NT2/D1 (cell line): ENCODE data around the gene LYRM4.
A peak's percentile ranks its signal among the peaks of the same experiment; 100 is the strongest.

Source experiments
- DNase-seq: peaks from one replicate; pipeline ENCODE4 v3.0.0-alpha.2; 2011; ENCODE audit warnings: low read depth, low spot score
- H3K27me3 ChIP-seq: 2 replicates; pipeline ENCODE4 v1.6.0; 2011; ENCODE audit warnings: mild to moderate bottlenecking; ENCODE audit not compliant: insufficient read length, insufficient read depth
- H3K36me3 ChIP-seq: 2 replicates; pipeline ENCODE4 v1.6.1; 2011; ENCODE audit warnings: mild to moderate bottlenecking, low read length, mixed read lengths; ENCODE audit not compliant: insufficient read depth, insufficient read length
- H3K4me1 ChIP-seq: 2 replicates; pipeline ENCODE4 v1.5.1; 2011; ENCODE audit not compliant: insufficient read depth, insufficient read length
- H3K4me3 ChIP-seq: 2 replicates; pipeline ENCODE4 v1.5.1; 2011; ENCODE audit warnings: low read depth; ENCODE audit not compliant: insufficient read length
- H3K9ac ChIP-seq: 2 replicates; pipeline ENCODE4 v1.6.0; 2011; ENCODE audit warnings: low read depth; ENCODE audit not compliant: insufficient read length
- H3K9me3 ChIP-seq: 2 replicates; pipeline ENCODE4 v1.5.1; 2011; ENCODE audit warnings: mild to moderate bottlenecking, low read length; ENCODE audit not compliant: insufficient read depth
- SUZ12 ChIP-seq: IDR thresholded peaks from 2 replicates; pipeline ENCODE4 v1.6.1; 2011; ENCODE audit not compliant: insufficient read length, insufficient read depth; ENCODE audit errors: extremely low read depth
- YY1 ChIP-seq: IDR thresholded peaks from 2 replicates; pipeline ENCODE4 v1.6.1; 2011; ENCODE audit not compliant: insufficient read length, insufficient read depth
- ZNF274 ChIP-seq: IDR thresholded peaks from 2 replicates; pipeline ENCODE4 v1.6.1; 2011; ENCODE audit warnings: mild to moderate bottlenecking, low read depth, low read length

The LYRM4 gene

GRCh38 chr6:5091210-5092069, 169.3 kb downstream of the LYRM4 start:
- H3K36me3 ChIP-seq = no peaks in the 10 kb centered on the region
- no peak for DNase-seq
- H3K27me3 ChIP-seq = peaks cover 14% of the 10 kb centered on the region
- no peak overlapping the region for H3K4me3 ChIP-seq
- no peak overlapping the region for H3K9ac ChIP-seq
- no peaks in the 10 kb centered on the region for H3K9me3 ChIP-seq
- H3K4me1 ChIP-seq = peaks cover 4% of the 10 kb centered on the region
- no peak for TF ChIP-seq YY1
- TF ChIP-seq ZNF274 = no peak
- TF ChIP-seq SUZ12 = no peak

- no peak for DNase-seq
- TF ChIP-seq ZNF274 (no peak), SUZ12 (no peak), YY1 (no peak)
- H3K4me1 ChIP-seq = peaks cover 4% of the 10 kb centered on the region
- no peaks in the 10 kb centered on the region for H3K36me3 ChIP-seq
- no peak overlapping the region for H3K4me3 ChIP-seq
- H3K9me3 ChIP-seq = no peaks in the 10 kb centered on the region
- H3K9ac ChIP-seq = no peak overlapping the region
- peaks cover 22% of the 10 kb centered on the region for H3K27me3 ChIP-seq
Observed at GRCh38 chr6:5090603-5091002, 170.1 kb downstream of the LYRM4 start.

GRCh38 chr6:5089481-5090438, 171.0 kb downstream of the LYRM4 start:
- H3K36me3 ChIP-seq = no peaks in the 10 kb centered on the region
- H3K4me1 ChIP-seq = peaks cover 4% of the 10 kb centered on the region
- TF ChIP-seq YY1 = no peak
- no peak for TF ChIP-seq SUZ12
- no peak for TF ChIP-seq ZNF274
- no peak overlapping the region for H3K9ac ChIP-seq
- H3K27me3 ChIP-seq = peaks cover 31% of the 10 kb centered on the region
- H3K9me3 ChIP-seq = no peaks in the 10 kb centered on the region
- H3K4me3 ChIP-seq = no peak overlapping the region
- DNase-seq = no peak

DNA sequence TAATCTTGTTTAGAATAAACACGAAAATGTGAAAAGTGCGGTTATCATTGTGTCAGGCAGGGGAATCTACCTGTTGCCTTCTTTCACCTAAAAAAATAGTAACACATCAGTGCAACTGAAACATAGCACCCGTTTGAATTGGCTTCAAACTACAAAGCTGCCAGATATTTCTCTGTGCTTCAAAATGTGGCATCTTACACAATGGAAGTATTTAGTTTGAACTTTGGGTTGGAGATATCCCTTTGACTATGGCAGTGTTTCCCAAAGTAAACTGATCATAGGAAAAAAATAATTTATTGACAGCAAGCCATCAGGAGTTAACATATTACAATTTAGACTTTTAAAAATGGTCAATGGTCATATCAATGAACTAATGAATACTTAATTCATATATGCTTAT, 172.0 kb downstream of the LYRM4 start:
- peaks cover 4% of the 10 kb centered on the region for H3K4me1 ChIP-seq
- H3K9me3 ChIP-seq = no peaks in the 10 kb centered on the region
- H3K9ac ChIP-seq = no peak overlapping the region
- no peak for TF ChIP-seq SUZ12
- TF ChIP-seq ZNF274 = no peak
- TF ChIP-seq YY1 = no peak
- peaks cover 40% of the 10 kb centered on the region for H3K27me3 ChIP-seq
- H3K4me3 ChIP-seq = no peak overlapping the region
- H3K36me3 ChIP-seq = no peaks in the 10 kb centered on the region
- no peak for DNase-seq

DNA sequence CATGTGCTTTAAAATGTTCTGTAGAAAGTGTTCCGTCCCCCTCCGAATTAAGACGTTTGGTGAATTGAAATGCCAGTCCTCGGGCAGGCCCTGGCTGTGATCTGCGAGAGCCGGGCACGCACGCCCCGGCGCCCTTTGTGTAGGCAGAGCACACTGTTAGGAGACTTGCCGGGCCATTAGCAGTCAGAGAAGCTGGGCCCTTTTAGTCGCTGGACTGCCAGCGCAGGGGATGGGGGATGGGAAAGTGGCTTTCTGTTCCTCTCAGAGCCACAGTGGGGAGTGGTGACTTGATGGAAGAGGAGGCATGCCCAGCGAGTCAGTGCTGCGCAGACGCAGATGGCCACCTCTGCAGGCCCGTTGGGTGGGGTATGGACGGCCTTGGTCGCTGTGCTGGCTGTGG, 173.4 kb downstream of the LYRM4 start:
- Histone ChIP-seq H3K27me3 (peaks cover 51% of the 10 kb centered on the region), H3K9ac (no peak overlapping the region), H3K36me3 (no peaks in the 10 kb centered on the region), H3K9me3 (no peaks in the 10 kb centered on the region), H3K4me1 (peaks cover 8% of the 10 kb centered on the region), H3K4me3 (no peak overlapping the region)
- no peak for DNase-seq
- TF ChIP-seq SUZ12 (no peak), YY1 (no peak), ZNF274 (no peak)

DNA sequence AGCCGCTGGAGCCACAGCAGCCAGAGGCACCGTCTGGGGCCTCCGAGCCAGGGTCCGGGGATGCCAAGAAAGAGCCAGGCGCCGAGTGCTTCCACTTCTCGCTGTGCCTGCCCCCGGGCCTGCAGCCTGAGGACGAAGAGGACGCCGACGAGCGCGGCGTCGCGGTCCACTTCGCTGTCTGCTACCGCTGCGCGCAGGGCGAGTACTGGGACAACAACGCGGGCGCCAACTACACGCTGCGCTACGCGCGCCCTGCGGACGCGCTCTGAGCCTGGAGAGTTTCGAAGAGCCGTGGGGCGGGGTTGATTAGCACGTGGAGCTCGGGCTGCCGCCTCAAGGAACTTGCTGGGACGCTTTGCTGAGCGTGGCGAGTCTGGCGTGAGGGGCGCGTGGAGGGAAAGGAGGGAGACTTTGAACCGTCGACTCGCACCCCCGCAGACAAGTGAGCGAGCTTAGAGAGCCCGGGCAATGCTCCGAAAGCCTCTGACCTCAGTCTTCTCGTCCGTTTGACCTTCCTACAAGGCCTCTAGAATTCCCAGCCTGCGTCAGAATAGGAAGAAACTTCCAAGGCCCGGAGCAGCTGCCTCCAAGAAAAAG, 174.4 kb downstream of the LYRM4 start:
- TF ChIP-seq ZNF274 (no peak), YY1 (no peak), SUZ12 (no peak)
- peak overlapping the region; percentile 49 for H3K4me3 ChIP-seq

More for the DNA sequence above, 174.4 kb downstream of the LYRM4 start:
- Histone ChIP-seq H3K9me3 (no peaks in the 10 kb centered on the region), H3K4me1 (peaks cover 8% of the 10 kb centered on the region), H3K27me3 (peaks cover 51% of the 10 kb centered on the region), H3K9ac (peak overlapping the region; percentile 33), H3K36me3 (no peaks in the 10 kb centered on the region)
- DNase-seq = no peak
